Measurements from ENCODE around the gene ZNF397. TPM values are rescaled to one million over a fixed set of nuclear protein-coding genes. Genes with fewer than 3 reads are reported as not detected.

ZNF397 gene
- total and polyA plus RNA-seq, 2 experiments from 2014 or later: 6.5 to 10.6 TPM

GRCh38 chr18:35241448-35241804, 592 bp downstream of the ZNF397 start:
- peaks cover 7% of the 10 kb centered on the region for H3K9me3 ChIP-seq (ENCODE audit: low read depth)
- TF ChIP-seq EZH2phosphoT487 (IDR thresholded peaks at IDR 0.05; ENCODE audit: insufficient read depth, low read depth) (no peak), EZH2 (IDR thresholded peaks at IDR 0.05; ENCODE audit: insufficient read depth, poor library complexity, severe bottlenecking) (no peak)
- no peak for DNase-seq
- H3K4me2 ChIP-seq (ENCODE audit: unreplicated experiment): peak overlapping the region; percentile 95
- peak overlapping the region; percentile 97 for H3K27ac ChIP-seq
- peaks cover 12% of the 10 kb centered on the region; the same call in 1 of the 2 replicates for H3F3A ChIP-seq (ENCODE audit: insufficient read depth)
- H3K9ac ChIP-seq: peak overlapping the region; percentile 98
- peak overlapping the region; percentile 98 for H2AFZ ChIP-seq
- peaks cover 6% of the 10 kb centered on the region; the same call in 1 of the 2 replicates for H3K4me1 ChIP-seq (ENCODE audit: insufficient read depth)
- peak overlapping the region; percentile 97 for H3K4me3 ChIP-seq
- WGBS, 2 experiments (ENCODE audit: low coverage in 1 of 2, low lambda C conversion rate in 2 of 2, missing lambda C conversion rate in 2 of 2): 1 to 2% methylated on average over 5 of the region's 5 CpGs
- no peaks in the 10 kb centered on the region for H3K9me2 ChIP-seq (ENCODE audit: insufficient read depth)
- H3K79me2 ChIP-seq (ENCODE audit: insufficient read depth): peaks cover 30% of the 10 kb centered on the region
- H4K20me1 ChIP-seq (ENCODE audit: insufficient read depth): no peaks in the 10 kb centered on the region
- peaks cover 41% of the 10 kb centered on the region for H3K36me3 ChIP-seq (ENCODE audit: low read depth)
- no peaks in the 10 kb centered on the region for H3K27me3 ChIP-seq (replicated peaks; ENCODE audit: insufficient read depth)
- in situ Hi-C loops (cut with MboI): loop anchor here (25.0 kb wide), 1 partner anchor 721 kb away; the partner anchor contains the start of gene RMP24

DNA sequence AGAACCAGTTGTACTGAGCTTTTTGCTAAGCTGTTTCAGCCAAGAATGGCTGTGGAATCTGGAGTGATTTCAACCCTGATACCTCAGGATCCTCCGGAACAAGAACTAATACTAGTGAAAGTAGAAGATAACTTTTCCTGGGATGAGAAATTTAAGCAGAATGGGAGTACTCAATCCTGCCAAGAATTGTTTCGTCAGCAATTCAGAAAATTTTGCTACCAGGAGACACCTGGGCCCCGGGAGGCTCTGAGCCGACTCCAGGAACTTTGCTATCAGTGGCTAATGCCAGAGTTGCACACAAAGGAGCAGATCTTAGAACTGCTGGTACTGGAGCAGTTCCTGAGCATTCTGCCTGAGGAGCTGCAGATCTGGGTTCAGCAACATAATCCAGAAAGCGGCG, 1.6 kb downstream of the ZNF397 start:
- no peak for DNase-seq
- Histone ChIP-seq H3K79me2 (ENCODE audit: insufficient read depth) (peaks cover 30% of the 10 kb centered on the region), H4K20me1 (ENCODE audit: insufficient read depth) (no peaks in the 10 kb centered on the region), H2AFZ (no peak overlapping the region), H3K4me2 (ENCODE audit: unreplicated experiment) (peak overlapping the region; percentile 95), H3K4me3 (peak overlapping the region; percentile 97), H3K9ac (peak overlapping the region; percentile 98; the same call in 1 of the 2 replicates), H3K27me3 (replicated peaks; ENCODE audit: insufficient read depth) (no peaks in the 10 kb centered on the region), H3F3A (ENCODE audit: insufficient read depth) (peaks cover 7% of the 10 kb centered on the region; the same call in 1 of the 2 replicates), H3K36me3 (ENCODE audit: low read depth) (peaks cover 48% of the 10 kb centered on the region), H3K9me2 (ENCODE audit: insufficient read depth) (no peaks in the 10 kb centered on the region), H3K27ac (no peak overlapping the region), H3K9me3 (ENCODE audit: low read depth) (peaks cover 7% of the 10 kb centered on the region), H3K4me1 (ENCODE audit: insufficient read depth) (peaks cover 6% of the 10 kb centered on the region; the same call in 1 of the 2 replicates)
- TF ChIP-seq EZH2 (IDR thresholded peaks at IDR 0.05; ENCODE audit: insufficient read depth, poor library complexity, severe bottlenecking): no peak
- no peak for TF ChIP-seq EZH2phosphoT487 (IDR thresholded peaks at IDR 0.05; ENCODE audit: insufficient read depth, low read depth)
- in situ Hi-C loops (cut with MboI): loop anchor here (25.0 kb wide), 1 partner anchor 720 kb away; the partner anchor contains the start of gene RMP24
- WGBS, 2 experiments (ENCODE audit: low coverage in 1 of 2, low lambda C conversion rate in 2 of 2, missing lambda C conversion rate in 2 of 2): 92 to 93% methylated on average over 6 of the region's 6 CpGs

DNA sequence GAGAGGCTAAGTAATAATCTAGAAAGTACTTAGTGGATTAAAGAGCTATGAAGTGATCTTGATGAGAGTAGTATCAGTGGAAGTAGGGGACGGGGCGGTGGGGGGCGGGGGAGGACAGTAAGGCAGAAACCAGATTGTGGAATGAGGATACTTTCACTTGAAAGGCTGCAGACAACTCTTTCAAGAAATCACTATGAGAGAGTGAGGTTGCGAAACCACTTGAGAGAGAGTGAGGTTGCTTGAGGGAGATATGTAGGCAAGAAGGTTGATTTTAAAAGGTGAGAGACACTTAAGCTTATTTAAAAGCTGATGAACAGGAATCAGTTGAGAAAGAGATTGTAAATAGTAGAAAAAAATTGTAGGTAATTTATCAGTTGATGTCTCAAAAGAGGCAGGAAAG, 3.8 kb downstream of the ZNF397 start:
- peaks cover 66% of the 10 kb centered on the region for H3K36me3 ChIP-seq (ENCODE audit: low read depth)
- in situ Hi-C loops (cut with MboI): loop anchor here (25.0 kb wide), 1 partner anchor 718 kb away; the partner anchor contains the start of gene RMP24
- H3F3A ChIP-seq (ENCODE audit: insufficient read depth): peaks cover 8% of the 10 kb centered on the region; the same call in 1 of the 2 replicates

GRCh38 chr18:35245719-35246317, 5.0 kb downstream of the ZNF397 start:
- DNase-seq: no peak
- no peaks in the 10 kb centered on the region for H3K27me3 ChIP-seq (replicated peaks; ENCODE audit: insufficient read depth)
- 96 to 99% methylated on average over 4 of the region's 4 CpGs for WGBS, 2 experiments (ENCODE audit: low coverage in 1 of 2, low lambda C conversion rate in 2 of 2, missing lambda C conversion rate in 2 of 2)
- no peak overlapping the region for H3K9ac ChIP-seq
- peaks cover 66% of the 10 kb centered on the region for H3K36me3 ChIP-seq (ENCODE audit: low read depth)
- no peaks in the 10 kb centered on the region for H3K9me2 ChIP-seq (ENCODE audit: insufficient read depth)
- H4K20me1 ChIP-seq (ENCODE audit: insufficient read depth): no peaks in the 10 kb centered on the region
- peaks cover 12% of the 10 kb centered on the region; the same call in 1 of the 2 replicates for H3F3A ChIP-seq (ENCODE audit: insufficient read depth)
- TF ChIP-seq EZH2 (IDR thresholded peaks at IDR 0.05; ENCODE audit: insufficient read depth, poor library complexity, severe bottlenecking) (no peak), EZH2phosphoT487 (IDR thresholded peaks at IDR 0.05; ENCODE audit: insufficient read depth, low read depth) (no peak)
- H3K79me2 ChIP-seq (ENCODE audit: insufficient read depth): peaks cover 30% of the 10 kb centered on the region
- no peak overlapping the region for H3K27ac ChIP-seq
- peaks cover 7% of the 10 kb centered on the region for H3K9me3 ChIP-seq (ENCODE audit: low read depth)
- H2AFZ ChIP-seq: no peak overlapping the region
- peaks cover 6% of the 10 kb centered on the region; the same call in 1 of the 2 replicates for H3K4me1 ChIP-seq (ENCODE audit: insufficient read depth)
- no peak overlapping the region for H3K4me3 ChIP-seq
- no peak overlapping the region for H3K4me2 ChIP-seq (ENCODE audit: unreplicated experiment)
- in situ Hi-C loops (cut with MboI): loop anchor here (25.0 kb wide), 1 partner anchor 716 kb away; the partner anchor contains the start of gene RMP24

More for the DNA sequence above, 3.8 kb downstream of the ZNF397 start:
- H3K4me3 ChIP-seq: no peak overlapping the region
- no peak overlapping the region for H3K4me2 ChIP-seq (ENCODE audit: unreplicated experiment)
- no peak for DNase-seq
- no peaks in the 10 kb centered on the region for H4K20me1 ChIP-seq (ENCODE audit: insufficient read depth)
- H3K9ac ChIP-seq: no peak overlapping the region
- no peaks in the 10 kb centered on the region for H3K9me2 ChIP-seq (ENCODE audit: insufficient read depth)
- TF ChIP-seq EZH2phosphoT487 (IDR thresholded peaks at IDR 0.05; ENCODE audit: insufficient read depth, low read depth): no peak
- no peak for TF ChIP-seq EZH2 (IDR thresholded peaks at IDR 0.05; ENCODE audit: insufficient read depth, poor library complexity, severe bottlenecking)
- H3K4me1 ChIP-seq (ENCODE audit: insufficient read depth): peaks cover 6% of the 10 kb centered on the region; the same call in 1 of the 2 replicates
- H3K27me3 ChIP-seq (replicated peaks; ENCODE audit: insufficient read depth): no peaks in the 10 kb centered on the region
- WGBS, 2 experiments (ENCODE audit: low coverage in 1 of 2, low lambda C conversion rate in 2 of 2, missing lambda C conversion rate in 2 of 2): 96 to 97% methylated on average over 4 of the region's 4 CpGs
- H2AFZ ChIP-seq: no peak overlapping the region
- peaks cover 30% of the 10 kb centered on the region for H3K79me2 ChIP-seq (ENCODE audit: insufficient read depth)
- H3K9me3 ChIP-seq (ENCODE audit: low read depth): peaks cover 7% of the 10 kb centered on the region
- no peak overlapping the region for H3K27ac ChIP-seq

Measured in GM23248 (cell line).